Astrocyte (in vitro differentiated cells and primary cell): ENCODE results near the gene RAPGEF5.

Source experiments
- EZH2 ChIP-seq: IDR thresholded peaks from 2 replicates; pipeline ENCODE4 v1.6.1; 2012; ENCODE audit warnings: mild to moderate bottlenecking, low read length, inconsistent platforms; ENCODE audit not compliant: insufficient read depth
- TF ChIP-seq, protein P1 (sequence below): IDR thresholded peaks from 2 replicates; pipeline ENCODE4 v1.5.1; 2011; ENCODE audit warnings: low read depth, mild to moderate bottlenecking, inconsistent platforms, low read length, moderate library complexity; ENCODE audit not compliant: insufficient read depth

DNA sequence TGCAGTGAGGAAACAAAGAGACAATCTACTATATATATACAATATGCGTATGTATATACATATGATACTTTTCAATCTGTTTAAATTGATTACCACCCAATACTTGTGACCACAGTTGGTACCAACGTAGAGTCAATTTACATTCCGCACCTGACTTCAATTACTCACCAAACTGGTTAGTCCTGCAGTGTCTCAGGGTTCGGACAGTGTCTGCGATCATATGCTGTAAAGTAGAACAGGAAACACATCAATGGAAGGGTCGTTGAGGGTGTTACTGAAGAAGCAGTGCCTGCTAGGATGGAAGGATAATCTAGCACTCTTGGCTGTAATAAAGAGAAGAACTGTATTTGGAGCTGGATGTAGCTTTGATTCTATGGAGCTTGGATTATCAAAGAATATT, 231.5 kb downstream of the RAPGEF5 start:
- TF ChIP-seq, protein P1, sequence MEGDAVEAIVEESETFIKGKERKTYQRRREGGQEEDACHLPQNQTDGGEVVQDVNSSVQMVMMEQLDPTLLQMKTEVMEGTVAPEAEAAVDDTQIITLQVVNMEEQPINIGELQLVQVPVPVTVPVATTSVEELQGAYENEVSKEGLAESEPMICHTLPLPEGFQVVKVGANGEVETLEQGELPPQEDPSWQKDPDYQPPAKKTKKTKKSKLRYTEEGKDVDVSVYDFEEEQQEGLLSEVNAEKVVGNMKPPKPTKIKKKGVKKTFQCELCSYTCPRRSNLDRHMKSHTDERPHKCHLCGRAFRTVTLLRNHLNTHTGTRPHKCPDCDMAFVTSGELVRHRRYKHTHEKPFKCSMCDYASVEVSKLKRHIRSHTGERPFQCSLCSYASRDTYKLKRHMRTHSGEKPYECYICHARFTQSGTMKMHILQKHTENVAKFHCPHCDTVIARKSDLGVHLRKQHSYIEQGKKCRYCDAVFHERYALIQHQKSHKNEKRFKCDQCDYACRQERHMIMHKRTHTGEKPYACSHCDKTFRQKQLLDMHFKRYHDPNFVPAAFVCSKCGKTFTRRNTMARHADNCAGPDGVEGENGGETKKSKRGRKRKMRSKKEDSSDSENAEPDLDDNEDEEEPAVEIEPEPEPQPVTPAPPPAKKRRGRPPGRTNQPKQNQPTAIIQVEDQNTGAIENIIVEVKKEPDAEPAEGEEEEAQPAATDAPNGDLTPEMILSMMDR: no peak
- TF ChIP-seq EZH2: no peak
